GM21717 (cell line): ENCODE results near the gene VGLL1.
A peak's percentile ranks its signal among the peaks of the same experiment; 100 is the strongest.

Experiments
- ATAC-seq: cut with Tn5 transposase; IDR thresholded peaks from one replicate; pipeline ENCODE4 v1.9.1; 2021; ENCODE audit warnings: mild to moderate bottlenecking, moderate library complexity; ENCODE audit not compliant: unreplicated experiment

VGLL1 gene

GRCh38 chrX:136551410-136551809 lies 19.4 kb downstream of the VGLL1 start:
- no peak for ATAC-seq

DNA sequence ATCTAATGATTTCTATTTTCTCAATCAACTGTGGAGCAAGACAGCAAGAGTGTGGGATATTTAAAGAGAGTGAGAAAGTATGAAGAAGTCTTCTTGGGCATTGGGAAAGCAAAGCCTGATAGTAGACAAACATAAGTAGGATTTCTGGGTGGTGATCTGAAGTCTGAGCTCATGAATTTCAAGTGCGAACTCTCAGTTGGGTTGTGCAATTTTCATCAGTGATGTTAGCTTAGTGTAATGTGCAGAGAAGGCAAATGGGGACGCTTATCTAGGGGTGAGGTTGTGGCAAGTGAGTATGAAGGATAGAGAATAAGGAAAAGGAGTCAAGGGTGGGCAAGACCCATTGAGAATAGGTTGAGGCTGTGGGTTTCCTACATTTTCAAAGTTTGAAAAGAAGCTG lies 23.7 kb downstream of the VGLL1 start:
- ATAC-seq = no peak

DNA sequence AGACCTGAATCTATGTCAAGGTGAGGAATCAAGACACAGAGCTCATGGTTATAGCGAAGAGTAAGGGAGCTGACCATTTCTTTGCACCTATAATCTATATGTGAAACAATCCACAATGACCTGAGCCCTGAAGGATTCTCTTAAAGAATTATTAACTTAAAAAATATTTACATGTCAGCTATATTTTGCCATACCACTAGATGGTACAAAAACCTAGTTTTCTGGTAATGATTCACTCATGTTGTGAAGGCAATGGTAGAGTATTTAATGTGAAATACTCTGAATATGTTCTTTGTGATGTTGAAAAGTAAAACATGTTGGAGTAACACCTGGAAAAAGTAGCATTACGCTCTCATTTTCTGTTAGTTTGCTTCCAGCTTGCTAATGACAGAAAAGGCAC lies 40.0 kb downstream of the VGLL1 start:
- no peak for ATAC-seq

DNA sequence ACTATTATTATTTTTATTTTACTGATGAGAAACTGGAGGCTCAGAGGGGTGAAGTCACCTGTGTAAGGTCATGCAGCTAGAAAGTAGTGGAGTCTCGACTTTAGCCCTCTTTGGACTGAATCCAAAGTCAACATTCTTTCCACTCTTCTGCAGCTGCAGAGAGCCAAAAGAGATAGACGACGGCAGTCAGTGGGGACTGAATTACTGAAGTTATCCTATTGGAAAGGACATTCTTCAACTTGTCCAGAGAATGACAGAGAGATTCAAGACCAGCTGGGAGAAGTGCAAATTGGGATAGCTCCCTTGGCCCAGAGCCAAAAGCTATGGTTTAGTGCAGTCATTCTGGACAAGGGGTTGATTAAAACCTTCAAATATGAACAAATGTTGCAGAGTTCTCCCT lies 42.5 kb downstream of the VGLL1 start:
- ATAC-seq = no peak

GRCh38 chrX:136577552-136577951 lies 45.5 kb downstream of the VGLL1 start:
- peak; percentile 94 for ATAC-seq

GRCh38 chrX:136580316-136580715 lies 48.3 kb downstream of the VGLL1 start:
- ATAC-seq = no peak

DNA sequence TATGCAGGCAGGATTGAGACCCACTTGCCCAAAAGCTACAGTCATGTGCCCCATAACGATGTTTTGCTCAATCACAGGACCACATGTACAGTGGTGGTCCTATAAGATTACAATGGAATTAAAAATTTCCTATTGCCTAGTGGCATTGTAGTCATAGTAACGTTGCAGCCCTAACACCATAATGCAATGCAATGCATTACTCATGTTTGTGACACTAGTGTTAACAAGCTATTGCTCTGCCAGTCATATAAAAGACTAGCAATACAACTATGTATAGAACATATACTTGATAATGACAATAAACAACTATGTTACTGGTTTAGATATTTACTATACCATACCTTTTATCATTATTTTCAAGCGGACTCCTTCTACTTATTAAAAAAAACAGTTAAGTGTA lies 50.6 kb downstream of the VGLL1 start:
- no peak for ATAC-seq

GRCh38 chrX:136584545-136584944 lies 52.5 kb downstream of the VGLL1 start:
- ATAC-seq = no peak

GRCh38 chrX:136585262-136585661 lies 53.2 kb downstream of the VGLL1 start:
- no peak for ATAC-seq

- ATAC-seq = no peak
Measured at GRCh38 chrX:136585960-136586359, 53.9 kb downstream of the VGLL1 start.

DNA sequence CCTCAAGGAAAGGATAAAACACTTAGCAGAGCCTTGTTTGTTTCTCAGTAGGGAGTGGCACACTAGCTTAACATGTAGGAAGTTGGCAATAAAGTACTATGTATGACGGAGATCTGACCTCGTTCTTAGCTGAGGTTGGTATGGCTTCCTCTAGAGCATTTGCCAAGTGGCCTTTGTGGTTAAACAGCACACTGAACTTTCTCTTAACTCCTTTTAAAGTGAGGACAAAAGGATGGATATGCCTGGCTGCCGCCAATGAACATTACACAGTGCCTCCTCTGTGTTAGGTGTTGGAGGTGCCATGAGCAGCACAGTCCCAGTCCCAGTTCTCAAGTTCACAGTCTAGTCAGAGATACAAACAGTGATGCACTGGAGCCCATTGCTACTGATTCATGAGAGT lies 54.4 kb downstream of the VGLL1 start:
- ATAC-seq = no peak

GRCh38 chrX:136587532-136587931 lies 55.5 kb downstream of the VGLL1 start:
- no peak for ATAC-seq

- ATAC-seq = peak; percentile 47
Measured at GRCh38 chrX:136588036-136588435, 56.0 kb downstream of the VGLL1 start.

GRCh38 chrX:136589966-136590365 lies 58.0 kb downstream of the VGLL1 start:
- ATAC-seq = no peak

- ATAC-seq = no peak
Measured at GRCh38 chrX:136597356-136597755, 65.3 kb downstream of the VGLL1 start.

GRCh38 chrX:136597954-136598353 lies 65.9 kb downstream of the VGLL1 start:
- no peak for ATAC-seq

GRCh38 chrX:136598631-136599030 lies 66.6 kb downstream of the VGLL1 start:
- ATAC-seq = no peak

- ATAC-seq = no peak
Measured at GRCh38 chrX:136600059-136600458, 68.0 kb downstream of the VGLL1 start.
